ENCODE measurements around the gene UCHL1.
"Not testable (repeated sequence)": the region's sequence is repeated elsewhere in the genome, so short reads cannot be mapped to it uniquely, and the experiment has no call there.

The UCHL1 gene

GRCh38 chr4:41268721-41269517 lies 12.2 kb downstream of the UCHL1 start:
- H3K36me3 ChIP-seq (replicated peaks; ENCODE audit: low read depth, low read length) = no peaks in the 10 kb centered on the region
- no peaks in the 10 kb centered on the region for H3K79me2 ChIP-seq (ENCODE audit: low read length)
- no peaks in the 10 kb centered on the region for H3K4me1 ChIP-seq (ENCODE audit: low read length)
- H3K9me3 ChIP-seq (ENCODE audit: insufficient read depth, low read length) = no peaks in the 10 kb centered on the region
- no peak overlapping the region for H3K4me3 ChIP-seq (ENCODE audit: low read length)
- H3K27ac ChIP-seq (ENCODE audit: low read length) = no peak overlapping the region
- no peaks in the 10 kb centered on the region for H4K20me1 ChIP-seq (ENCODE audit: insufficient read depth, low read length)
- no peak overlapping the region for H3K9ac ChIP-seq (ENCODE audit: low read length)
- no peaks in the 10 kb centered on the region for H3K27me3 ChIP-seq (ENCODE audit: low read depth, low read length)
- no peak overlapping the region for H3K4me2 ChIP-seq (ENCODE audit: low read length)
- H2AFZ ChIP-seq (ENCODE audit: low read depth, low read length) = no peak overlapping the region
- TF ChIP-seq EZH2phosphoT487 (IDR thresholded peaks at IDR 0.05; ENCODE audit: low read depth) = no peak
- TF ChIP-seq CTCF (IDR thresholded peaks at IDR 0.05; ENCODE audit: low read depth, low read length) = no peak

- H3K27ac ChIP-seq (ENCODE audit: low read length) = no peak overlapping the region
- no peaks in the 10 kb centered on the region for H3K27me3 ChIP-seq (ENCODE audit: low read depth, low read length)
- no peaks in the 10 kb centered on the region for H3K36me3 ChIP-seq (replicated peaks; ENCODE audit: low read depth, low read length)
- H2AFZ ChIP-seq (ENCODE audit: low read depth, low read length) = no peak overlapping the region
- no peak for TF ChIP-seq EZH2phosphoT487 (IDR thresholded peaks at IDR 0.05; ENCODE audit: low read depth)
- no peak for TF ChIP-seq CTCF (IDR thresholded peaks at IDR 0.05; ENCODE audit: low read depth, low read length)
- H3K4me1 ChIP-seq (ENCODE audit: low read length) = no peaks in the 10 kb centered on the region
- H3K9me3 ChIP-seq (ENCODE audit: insufficient read depth, low read length) = no peaks in the 10 kb centered on the region
- H4K20me1 ChIP-seq (ENCODE audit: insufficient read depth, low read length) = no peaks in the 10 kb centered on the region
- no peak overlapping the region for H3K4me2 ChIP-seq (ENCODE audit: low read length)
- H3K9ac ChIP-seq (ENCODE audit: low read length) = no peak overlapping the region
- H3K79me2 ChIP-seq (ENCODE audit: low read length) = no peaks in the 10 kb centered on the region
- no peak overlapping the region for H3K4me3 ChIP-seq (ENCODE audit: low read length)
These were observed 13.0 kb downstream of the UCHL1 start for GRCh38 chr4:41269682-41270081.

- not testable (repeated sequence) for H3K4me1 ChIP-seq (ENCODE audit: low read length); H2AFZ ChIP-seq (ENCODE audit: low read depth, low read length); H4K20me1 ChIP-seq (ENCODE audit: insufficient read depth, low read length); H3K4me2 ChIP-seq (ENCODE audit: low read length); H3K27ac ChIP-seq (ENCODE audit: low read length); H3K9me3 ChIP-seq (ENCODE audit: insufficient read depth, low read length); H3K79me2 ChIP-seq (ENCODE audit: low read length); H3K36me3 ChIP-seq (replicated peaks; ENCODE audit: low read depth, low read length); H3K27me3 ChIP-seq (ENCODE audit: low read depth, low read length); H3K9ac ChIP-seq (ENCODE audit: low read length); H3K4me3 ChIP-seq (ENCODE audit: low read length)
These were observed 19.2 kb downstream of the UCHL1 start for GRCh38 chr4:41275931-41276330.

- Histone ChIP-seq H3K4me1 (ENCODE audit: low read length) (no peaks in the 10 kb centered on the region), H3K4me3 (ENCODE audit: low read length) (no peak overlapping the region), H3K79me2 (ENCODE audit: low read length) (no peaks in the 10 kb centered on the region), H3K27ac (ENCODE audit: low read length) (no peak overlapping the region), H2AFZ (ENCODE audit: low read depth, low read length) (no peak overlapping the region), H3K4me2 (ENCODE audit: low read length) (no peak overlapping the region), H3K36me3 (replicated peaks; ENCODE audit: low read depth, low read length) (no peaks in the 10 kb centered on the region), H3K9me3 (ENCODE audit: insufficient read depth, low read length) (no peaks in the 10 kb centered on the region), H3K27me3 (ENCODE audit: low read depth, low read length) (no peaks in the 10 kb centered on the region), H3K9ac (ENCODE audit: low read length) (no peak overlapping the region), H4K20me1 (ENCODE audit: insufficient read depth, low read length) (no peaks in the 10 kb centered on the region)
- no peak for TF ChIP-seq EZH2phosphoT487 (IDR thresholded peaks at IDR 0.05; ENCODE audit: low read depth)
- no peak for TF ChIP-seq CTCF (IDR thresholded peaks at IDR 0.05; ENCODE audit: low read depth, low read length)
These were observed 23.3 kb downstream of the UCHL1 start for GRCh38 chr4:41280010-41280409.
